Activated CD8-positive, alpha-beta memory T cell treated with anti-CD3 and anti-CD28 coated beads, Interleukin-2, amount 50 U/mL, for 4 hours (primary cell): ENCODE data around the gene APOM.

ENCODE experiments used
- DNase-seq: peaks from one replicate; pipeline ENCODE4 v3.0.0-alpha.2; 2020

The APOM gene

GRCh38 chr6:31681135-31681671, 25.5 kb downstream of the APOM start:
- peak; percentile 45 for DNase-seq

GRCh38 chr6:31683591-31683990, 27.9 kb downstream of the APOM start:
- no peak for DNase-seq

DNA sequence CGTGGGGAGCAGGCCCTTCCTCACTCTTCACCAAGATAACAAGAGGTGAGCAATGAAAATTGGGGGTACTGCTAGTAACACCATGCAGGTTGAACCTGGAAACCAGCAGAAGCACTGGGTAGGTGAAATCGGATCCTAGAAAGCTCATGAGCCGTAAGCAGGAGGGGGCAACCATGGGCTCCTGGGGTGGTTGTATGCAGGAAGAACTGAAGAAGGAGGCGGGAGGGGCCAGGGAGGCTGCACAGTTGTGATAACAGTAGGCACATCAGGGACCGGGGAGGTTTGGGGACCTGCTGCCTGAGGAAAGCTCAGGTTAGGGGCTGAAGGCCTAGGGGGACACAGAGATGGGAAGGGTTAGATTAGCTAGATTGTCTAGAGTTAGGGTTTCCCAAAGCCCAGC, 30.8 kb downstream of the APOM start:
- no peak for DNase-seq

DNA sequence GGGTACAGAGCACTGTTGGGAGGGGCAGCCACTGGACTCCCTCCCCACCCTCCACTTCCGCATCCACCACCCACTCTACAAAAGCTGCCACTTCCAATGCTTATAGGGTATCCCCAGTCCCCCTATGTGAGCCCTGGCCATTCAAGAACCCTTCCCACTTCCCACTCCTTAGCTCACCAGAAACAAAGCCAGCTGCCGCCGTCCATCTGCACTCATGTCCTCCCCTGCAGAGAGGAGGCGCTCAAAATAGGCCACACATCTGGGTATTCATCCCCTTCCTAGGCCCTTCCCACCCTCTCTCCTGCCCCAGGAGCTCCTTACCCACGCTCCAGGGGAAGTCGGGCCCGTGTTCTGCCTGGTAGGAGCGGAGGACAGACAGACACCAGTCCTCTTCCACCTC, 31.6 kb downstream of the APOM start:
- DNase-seq = no peak

DNA sequence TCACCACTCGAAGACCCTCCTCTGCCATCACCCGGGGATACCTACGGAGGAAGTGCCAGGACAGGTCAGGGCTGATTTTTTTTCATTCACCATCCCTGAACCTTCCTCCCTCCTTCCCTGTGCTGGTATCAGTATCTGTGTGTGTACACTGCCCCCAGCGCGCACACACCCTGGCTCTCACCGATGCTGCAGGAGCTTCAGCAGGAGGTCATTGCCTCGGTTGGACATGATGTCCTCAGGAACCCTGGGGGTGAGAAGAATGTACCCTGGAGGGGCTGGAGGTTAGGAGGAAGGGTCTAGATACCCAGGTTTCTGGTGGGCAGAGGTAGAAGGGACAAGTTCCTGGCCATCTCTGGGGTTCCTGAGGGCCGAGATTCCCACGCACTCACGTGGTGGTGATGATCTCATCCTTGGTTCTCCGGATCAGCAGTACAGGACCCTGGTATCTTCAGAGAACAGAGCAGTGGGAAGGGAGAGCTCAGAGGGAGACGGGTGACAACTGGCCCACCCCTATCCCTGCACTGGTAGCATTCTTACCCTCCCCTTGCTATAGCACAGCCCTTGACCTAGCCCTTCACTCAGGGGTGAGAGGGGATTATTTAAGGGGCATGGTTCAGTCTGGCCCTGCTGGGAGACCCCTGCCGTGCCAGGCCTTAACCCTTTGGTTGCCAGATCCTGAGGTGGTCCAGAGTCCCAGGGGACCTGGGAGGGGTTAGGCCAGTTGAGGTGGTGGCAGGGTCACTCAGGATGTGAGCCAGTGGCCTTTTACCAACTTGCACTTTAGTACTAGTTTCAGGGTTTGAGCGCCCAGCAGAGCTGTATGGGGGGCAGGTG, 32.4 kb downstream of the APOM start:
- no peak for DNase-seq

DNA sequence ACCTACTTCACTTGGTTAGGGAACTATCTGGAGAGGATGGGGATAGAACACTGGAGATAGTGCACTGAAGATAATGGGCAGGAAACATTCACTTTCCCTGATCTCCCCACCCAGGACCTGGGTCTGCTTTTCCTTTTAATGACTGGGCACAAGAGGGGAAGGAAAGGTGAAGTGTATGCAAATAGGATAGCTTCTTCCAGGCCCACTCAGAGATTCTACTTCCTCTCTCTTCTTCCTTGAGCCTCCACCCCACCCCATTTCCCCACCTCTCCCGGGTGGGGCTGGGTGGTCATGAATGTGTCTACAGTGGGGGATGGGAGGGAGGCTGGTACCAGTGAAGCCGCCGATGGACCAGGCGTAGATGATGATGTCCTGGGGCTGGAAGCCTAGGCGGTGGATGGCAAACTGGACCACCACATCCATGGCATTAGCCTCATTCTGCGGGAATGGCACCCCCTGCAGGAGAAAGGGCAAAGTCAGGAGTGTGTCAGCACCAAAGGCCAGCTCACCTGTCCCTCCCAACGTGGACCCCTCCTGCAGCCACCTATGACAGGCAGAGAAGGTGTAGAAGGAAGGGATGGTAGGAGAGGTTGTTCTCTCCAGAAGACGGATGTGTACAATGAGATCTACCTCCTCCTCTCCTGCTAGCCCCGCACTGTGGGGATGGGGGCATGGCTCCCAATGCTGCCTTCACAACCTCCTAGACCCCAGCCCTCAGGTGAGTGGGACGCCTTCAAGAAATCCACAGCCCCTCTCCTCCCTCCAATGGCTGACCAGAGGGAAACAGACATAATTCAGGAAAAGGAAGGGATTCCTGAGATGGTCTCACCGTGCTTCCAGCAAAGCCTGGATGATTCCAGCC, 33.8 kb downstream of the APOM start:
- DNase-seq = no peak

DNA sequence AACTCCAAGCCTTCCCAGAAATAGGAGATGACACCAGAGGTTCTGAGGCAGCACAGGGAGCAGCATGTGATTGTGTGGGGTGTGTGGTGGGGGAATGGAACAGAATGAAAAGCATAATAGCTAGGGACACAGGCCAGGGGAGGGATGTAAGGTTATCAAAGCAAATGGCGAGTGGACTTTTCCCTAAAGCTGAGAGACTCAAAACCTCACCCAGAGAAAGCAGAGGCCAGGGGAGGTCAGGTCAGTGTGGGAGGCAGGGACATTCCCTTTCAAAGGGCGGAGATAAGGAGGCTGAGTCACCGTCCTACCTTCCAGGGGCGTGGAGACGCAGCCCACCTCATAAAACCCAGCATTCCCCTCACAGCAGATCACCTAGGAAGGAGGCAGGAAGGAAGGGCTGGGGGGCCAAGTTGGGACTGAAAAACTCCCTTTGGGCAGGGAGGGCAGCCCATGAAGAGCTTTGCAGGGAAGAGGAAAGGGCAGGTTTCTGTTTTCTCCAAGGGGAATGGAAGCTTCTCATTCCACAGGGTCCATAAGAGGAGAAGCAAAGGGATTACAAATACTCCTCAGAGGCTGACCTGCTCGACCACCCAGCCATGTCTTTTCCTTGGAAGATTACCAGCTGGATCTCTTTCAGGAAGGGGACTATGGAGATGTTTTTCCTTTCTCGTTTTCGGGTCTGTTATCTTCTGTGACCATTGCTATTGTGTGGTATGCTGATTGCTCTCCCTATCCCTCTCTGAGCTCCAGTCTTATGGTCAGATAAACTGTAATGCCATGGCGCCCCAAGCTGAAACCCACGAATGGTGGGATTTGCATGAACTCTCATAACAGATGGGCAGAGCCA, 34.8 kb downstream of the APOM start:
- DNase-seq = no peak

DNA sequence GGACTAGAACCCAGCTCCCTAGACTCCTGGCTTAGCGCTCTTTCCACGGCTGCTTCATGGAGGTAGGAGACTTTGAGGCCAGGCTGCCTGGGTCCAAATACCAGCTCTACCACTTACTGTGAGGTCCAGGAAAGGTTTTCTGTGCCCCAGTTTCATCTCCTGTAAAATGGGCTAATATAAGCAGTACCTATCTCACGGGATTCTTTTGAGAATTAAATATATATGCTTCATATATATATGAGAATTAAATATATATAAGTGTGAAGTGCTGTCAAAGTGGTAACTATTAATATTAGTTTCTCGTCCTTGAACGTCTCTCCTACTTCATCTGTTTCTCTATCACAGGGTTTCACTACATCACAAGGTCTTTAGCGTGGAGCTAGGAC, 35.4 kb downstream of the APOM start:
- DNase-seq = no peak

GRCh38 chr6:31691564-31692108, 35.9 kb downstream of the APOM start:
- no peak for DNase-seq

DNA sequence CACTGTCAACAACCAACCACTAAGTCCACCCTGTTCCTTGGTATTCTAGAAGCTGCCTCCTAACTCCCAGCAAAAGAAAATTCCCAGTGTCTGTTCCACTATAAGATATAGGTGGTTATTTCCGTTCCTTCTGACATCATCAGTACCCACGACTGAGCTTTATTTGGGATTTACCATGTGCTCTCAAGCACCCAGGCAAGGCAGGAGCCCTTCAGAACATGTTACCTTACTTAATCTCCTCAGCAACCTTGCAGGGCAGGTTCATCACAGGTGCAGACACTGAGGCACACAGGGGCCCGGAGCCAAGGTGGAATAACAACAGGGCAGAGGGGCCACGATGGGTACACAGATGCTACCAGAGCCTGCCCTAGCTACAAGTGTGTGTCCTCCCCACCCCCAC, 36.7 kb downstream of the APOM start:
- no peak for DNase-seq

GRCh38 chr6:31692886-31693285, 37.2 kb downstream of the APOM start:
- DNase-seq = no peak

DNA sequence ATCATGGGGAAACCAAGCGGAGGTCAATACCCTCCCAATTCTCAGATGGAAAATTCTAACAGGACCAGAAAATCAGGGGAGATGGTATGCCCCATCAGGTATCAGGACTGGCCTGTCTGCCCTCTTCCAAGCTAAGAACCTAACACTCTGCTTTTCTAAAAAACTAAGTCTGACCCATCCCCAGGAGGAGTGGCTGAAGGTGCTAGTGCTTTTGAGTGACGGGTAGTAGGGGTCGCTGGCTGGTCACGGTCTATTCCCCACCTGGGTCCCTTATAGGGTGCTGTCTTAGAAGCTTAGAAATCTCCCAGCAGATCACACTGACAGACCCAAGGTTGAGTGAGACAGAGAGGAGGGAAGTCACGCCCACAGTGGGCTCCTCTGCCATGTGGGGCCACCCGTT, 37.8 kb downstream of the APOM start:
- no peak for DNase-seq

GRCh38 chr6:31697555-31697954, 41.9 kb downstream of the APOM start:
- DNase-seq = no peak

DNA sequence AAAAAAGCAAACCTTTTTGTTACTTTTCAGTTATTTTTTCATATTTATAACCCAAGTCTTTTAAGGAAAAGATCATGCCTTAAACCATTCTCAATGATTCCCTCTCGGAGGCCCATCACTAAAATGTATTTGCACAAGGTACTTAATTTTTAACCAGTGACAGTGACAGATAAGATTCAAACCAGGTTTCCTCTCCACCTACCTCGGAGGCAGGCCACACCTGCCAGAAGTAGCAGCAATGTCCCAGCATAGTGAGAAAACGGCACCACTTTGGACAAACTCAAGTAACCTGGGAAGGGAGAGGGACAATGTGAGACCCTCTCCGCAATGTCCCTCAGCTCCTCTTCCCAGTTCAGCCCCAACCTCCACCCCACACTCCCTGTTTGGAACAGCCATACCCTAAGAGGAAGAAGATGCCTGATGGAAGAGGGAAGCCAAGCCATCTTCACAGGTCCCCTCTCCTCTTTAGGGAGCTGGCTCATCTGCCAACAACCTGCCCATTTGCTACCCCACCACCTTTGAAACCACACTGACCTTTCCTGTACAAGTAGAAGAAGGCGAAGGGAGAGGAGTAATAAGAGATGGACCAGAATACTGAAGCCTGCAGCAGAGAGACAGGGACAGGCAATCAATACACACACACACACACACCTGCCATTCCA, 45.2 kb downstream of the APOM start:
- no peak for DNase-seq

DNA sequence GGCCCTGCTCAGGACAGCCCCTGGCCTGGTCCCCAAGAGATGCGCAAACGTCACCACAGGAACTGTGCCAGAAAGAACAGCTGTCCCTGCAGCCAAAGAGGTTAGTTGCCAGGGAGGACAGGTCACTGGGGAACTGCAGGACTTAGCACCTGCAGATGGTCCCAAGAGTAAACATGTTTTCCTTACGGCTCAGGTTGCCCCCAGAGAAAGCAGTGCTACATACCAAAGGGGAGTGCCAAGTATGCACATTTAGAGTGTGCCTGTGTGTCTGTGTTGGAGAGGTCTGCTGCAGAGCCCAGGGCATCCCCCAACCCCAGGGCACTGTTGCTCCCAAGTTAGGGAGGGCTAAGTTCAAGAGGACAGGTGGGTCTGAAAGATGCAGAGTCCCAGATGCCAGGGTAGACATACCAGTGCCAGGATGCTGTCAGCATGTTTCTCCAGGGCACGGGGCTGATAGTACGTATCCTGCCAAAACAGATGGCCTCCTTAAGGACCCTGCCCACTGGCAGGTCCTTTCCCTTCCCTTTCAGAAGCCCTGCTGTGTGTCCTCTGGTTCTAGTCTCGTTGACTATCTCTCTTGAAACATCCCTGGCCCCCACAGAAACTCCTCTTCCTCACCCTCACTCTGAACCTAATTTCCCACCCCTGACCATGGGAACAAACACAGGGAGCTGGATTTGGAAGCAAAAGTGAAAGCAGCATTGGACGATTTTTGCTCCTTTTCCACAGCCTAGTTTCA, 46.1 kb downstream of the APOM start:
- no peak for DNase-seq

- no peak for DNase-seq
Observed at GRCh38 chr6:31702405-31702818, 46.7 kb downstream of the APOM start.

DNA sequence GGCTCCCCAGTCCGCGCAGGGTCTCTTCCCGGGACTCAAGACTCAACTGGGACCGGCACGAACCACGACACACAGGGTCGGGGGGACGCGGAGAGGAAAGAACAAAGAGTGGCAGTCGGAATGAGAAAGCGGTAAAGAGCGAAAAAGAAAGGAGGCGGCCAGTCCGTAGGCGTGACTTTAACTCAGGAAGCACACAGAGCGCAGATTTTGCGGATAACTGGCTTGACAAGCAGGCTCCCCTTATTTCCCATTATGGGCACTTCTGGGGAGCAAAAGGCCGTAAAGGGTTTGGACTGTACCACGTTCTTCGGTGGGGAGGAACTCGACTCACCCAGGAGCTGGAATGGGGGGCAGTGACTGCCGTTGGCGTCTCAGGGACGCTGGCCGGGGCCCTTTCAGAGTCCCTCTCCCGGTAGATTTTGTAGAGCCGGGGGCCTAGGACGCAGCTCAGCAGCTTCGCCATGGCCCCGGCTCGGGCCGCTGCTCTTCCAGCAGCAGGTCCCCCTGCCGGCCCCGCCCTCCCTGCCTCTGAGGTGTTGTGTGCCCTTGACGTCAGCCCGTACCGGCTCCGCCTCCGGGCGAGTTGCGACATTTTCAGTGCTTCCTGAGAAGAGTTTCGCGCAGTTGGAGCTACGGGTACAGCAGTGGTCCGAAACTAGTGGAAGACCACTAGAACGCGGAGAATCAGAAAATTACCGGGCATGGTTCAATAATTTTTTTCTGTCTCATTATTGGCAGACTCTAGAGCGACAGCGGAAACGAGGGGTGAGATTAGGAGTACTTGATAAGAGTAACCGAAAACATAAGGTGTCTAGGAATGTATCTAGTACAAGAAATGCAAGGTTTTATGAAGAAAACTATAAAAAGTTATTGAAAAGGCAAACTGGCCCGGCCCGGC, 47.4 kb downstream of the APOM start, which contains the start of gene ABHD16A:
ABHD16A (minus strand) TSS at position 506 of the 898 bp plus-strand sequence; CDS start at position 463, 43 bp downstream.
- DNase-seq = peak; percentile 97

DNA sequence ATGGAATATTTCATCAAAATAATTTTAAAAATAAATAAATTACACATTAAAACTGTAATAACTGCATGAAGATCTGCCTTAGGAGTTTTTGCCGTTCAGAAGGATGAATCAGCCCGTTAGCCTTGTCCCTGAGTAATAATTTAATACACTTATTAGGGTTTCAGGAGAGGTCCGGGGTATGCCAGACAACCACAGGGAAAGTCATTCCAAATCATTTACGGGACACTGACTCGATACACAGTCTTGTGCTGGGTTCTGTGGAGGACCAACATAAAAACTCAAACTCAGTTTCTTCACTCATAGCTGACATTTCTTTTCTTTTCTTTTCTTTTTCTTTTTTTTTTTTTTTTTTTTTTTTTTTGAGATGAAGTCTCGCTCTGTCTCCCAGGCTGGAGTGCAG, 50.2 kb downstream of the APOM start:
- no peak for DNase-seq

- no peak for DNase-seq
Observed at GRCh38 chr6:31706599-31706998, 50.9 kb downstream of the APOM start, which contains the start of gene LY6G6F. LY6G6F (plus strand) TSS chr6:31706866; CDS start chr6:31706907, 41 bp downstream.

- DNase-seq = no peak
Observed at GRCh38 chr6:31707701-31708100, 52.0 kb downstream of the APOM start.
